Erythroblast (primary cell): ENCODE data around the gene GPR158.

Experiments used
- GATA1 ChIP-seq: IDR thresholded peaks from 2 replicates; pipeline ENCODE4 v1.6.1; 2011; ENCODE audit warnings: low read depth, mild to moderate bottlenecking, control low read depth, low read length, moderate library complexity
- POLR2A ChIP-seq: IDR thresholded peaks from 2 replicates; pipeline ENCODE4 v1.6.1; 2011; ENCODE audit warnings: mild to moderate bottlenecking, low read length

- no peak for TF ChIP-seq POLR2A
- no peak for TF ChIP-seq GATA1
These were observed 4.2 kb upstream of the GPR158 start for GRCh38 chr10:25170627-25171026.
